ENCODE measurements around the gene MMD. TPM values are rescaled to one million over a fixed set of nuclear protein-coding genes. Genes with fewer than 3 reads are reported as not detected.
A peak's percentile ranks its signal among the peaks of the same experiment; 100 is the strongest.

MMD gene
- total and polyA plus RNA-seq, 2 of the 13 experiments (the other 11 are each of a cell fraction or from before 2014, with no cell fraction given), result 121 to 225 TPM

DNA sequence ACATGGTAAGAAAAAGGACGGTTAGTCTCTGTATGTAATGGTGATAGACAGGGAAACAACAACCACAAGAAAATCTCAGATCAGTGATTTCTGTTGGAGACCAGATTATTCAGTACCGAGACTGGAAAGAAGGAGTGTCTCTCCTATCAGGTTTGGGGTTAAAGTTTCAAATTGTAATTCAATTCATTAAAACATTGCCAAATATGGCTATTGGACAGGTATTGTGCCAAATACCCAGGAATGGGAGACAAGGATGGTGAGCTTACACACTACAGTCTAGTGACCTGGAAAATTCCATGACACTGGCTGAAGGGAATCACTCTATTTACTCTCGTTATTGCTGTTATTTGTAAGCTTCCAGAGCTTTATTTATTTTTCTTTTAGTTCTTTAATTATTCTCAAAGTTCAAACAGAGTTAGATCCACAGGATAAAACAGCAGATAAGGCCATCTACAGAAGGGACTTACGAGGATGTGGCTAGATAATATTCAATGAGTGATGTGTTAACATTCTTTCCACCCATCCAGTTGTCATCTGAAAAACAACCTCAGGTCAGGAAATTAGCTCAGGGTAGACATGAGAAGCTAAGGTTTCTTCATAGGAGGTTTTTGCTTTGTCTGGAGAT is 25.1 kb upstream of the MMD start (continued):
- TF ChIP-seq KMT2B (CRISPR knock-in tag; IDR thresholded peaks at IDR 0.05) (no peak), MBD4 (IDR thresholded peaks at IDR 0.05; ENCODE audit: borderline replicate concordance, low read length) (peak; percentile 94; the same call in 1 of the 2 replicates), DNMT1 (CRISPR knock-in tag; IDR thresholded peaks at IDR 0.05) (no peak), SRY (CRISPR knock-in tag; IDR thresholded peaks at IDR 0.05) (no peak), E2F1 (CRISPR knock-in tag; IDR thresholded peaks at IDR 0.05) (peak; percentile 47; the same call in 1 of the 2 replicates), NFRKB (IDR thresholded peaks at IDR 0.05) (no peak), RBAK (CRISPR knock-in tag; IDR thresholded peaks at IDR 0.05) (no peak), ZNF713 (CRISPR knock-in tag; IDR thresholded peaks at IDR 0.05) (no peak), ZFP36L2 (CRISPR knock-in tag; IDR thresholded peaks at IDR 0.05) (no peak), ZBTB3 (CRISPR knock-in tag; IDR thresholded peaks at IDR 0.05; ENCODE audit: borderline replicate concordance, low read depth) (0 out of 2 replicates have a peak, but pooled peaks have one; percentile 46), ZNF296 (CRISPR knock-in tag; conservative IDR thresholded peaks at IDR 0.05) (no peak), PCBP2 (optimal IDR thresholded peaks at IDR 0.05; ENCODE audit: low read depth, low read length, poor library complexity, severe bottlenecking) (no peak), MNT (IDR thresholded peaks at IDR 0.05) (no peak), ZNF160 (CRISPR knock-in tag; IDR thresholded peaks at IDR 0.05) (no peak)
- TF ChIP-seq, protein P1, sequence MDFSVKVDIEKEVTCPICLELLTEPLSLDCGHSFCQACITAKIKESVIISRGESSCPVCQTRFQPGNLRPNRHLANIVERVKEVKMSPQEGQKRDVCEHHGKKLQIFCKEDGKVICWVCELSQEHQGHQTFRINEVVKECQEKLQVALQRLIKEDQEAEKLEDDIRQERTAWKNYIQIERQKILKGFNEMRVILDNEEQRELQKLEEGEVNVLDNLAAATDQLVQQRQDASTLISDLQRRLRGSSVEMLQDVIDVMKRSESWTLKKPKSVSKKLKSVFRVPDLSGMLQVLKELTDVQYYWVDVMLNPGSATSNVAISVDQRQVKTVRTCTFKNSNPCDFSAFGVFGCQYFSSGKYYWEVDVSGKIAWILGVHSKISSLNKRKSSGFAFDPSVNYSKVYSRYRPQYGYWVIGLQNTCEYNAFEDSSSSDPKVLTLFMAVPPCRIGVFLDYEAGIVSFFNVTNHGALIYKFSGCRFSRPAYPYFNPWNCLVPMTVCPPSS (IDR thresholded peaks at IDR 0.05), result no peak
- TF ChIP-seq, protein P2, sequence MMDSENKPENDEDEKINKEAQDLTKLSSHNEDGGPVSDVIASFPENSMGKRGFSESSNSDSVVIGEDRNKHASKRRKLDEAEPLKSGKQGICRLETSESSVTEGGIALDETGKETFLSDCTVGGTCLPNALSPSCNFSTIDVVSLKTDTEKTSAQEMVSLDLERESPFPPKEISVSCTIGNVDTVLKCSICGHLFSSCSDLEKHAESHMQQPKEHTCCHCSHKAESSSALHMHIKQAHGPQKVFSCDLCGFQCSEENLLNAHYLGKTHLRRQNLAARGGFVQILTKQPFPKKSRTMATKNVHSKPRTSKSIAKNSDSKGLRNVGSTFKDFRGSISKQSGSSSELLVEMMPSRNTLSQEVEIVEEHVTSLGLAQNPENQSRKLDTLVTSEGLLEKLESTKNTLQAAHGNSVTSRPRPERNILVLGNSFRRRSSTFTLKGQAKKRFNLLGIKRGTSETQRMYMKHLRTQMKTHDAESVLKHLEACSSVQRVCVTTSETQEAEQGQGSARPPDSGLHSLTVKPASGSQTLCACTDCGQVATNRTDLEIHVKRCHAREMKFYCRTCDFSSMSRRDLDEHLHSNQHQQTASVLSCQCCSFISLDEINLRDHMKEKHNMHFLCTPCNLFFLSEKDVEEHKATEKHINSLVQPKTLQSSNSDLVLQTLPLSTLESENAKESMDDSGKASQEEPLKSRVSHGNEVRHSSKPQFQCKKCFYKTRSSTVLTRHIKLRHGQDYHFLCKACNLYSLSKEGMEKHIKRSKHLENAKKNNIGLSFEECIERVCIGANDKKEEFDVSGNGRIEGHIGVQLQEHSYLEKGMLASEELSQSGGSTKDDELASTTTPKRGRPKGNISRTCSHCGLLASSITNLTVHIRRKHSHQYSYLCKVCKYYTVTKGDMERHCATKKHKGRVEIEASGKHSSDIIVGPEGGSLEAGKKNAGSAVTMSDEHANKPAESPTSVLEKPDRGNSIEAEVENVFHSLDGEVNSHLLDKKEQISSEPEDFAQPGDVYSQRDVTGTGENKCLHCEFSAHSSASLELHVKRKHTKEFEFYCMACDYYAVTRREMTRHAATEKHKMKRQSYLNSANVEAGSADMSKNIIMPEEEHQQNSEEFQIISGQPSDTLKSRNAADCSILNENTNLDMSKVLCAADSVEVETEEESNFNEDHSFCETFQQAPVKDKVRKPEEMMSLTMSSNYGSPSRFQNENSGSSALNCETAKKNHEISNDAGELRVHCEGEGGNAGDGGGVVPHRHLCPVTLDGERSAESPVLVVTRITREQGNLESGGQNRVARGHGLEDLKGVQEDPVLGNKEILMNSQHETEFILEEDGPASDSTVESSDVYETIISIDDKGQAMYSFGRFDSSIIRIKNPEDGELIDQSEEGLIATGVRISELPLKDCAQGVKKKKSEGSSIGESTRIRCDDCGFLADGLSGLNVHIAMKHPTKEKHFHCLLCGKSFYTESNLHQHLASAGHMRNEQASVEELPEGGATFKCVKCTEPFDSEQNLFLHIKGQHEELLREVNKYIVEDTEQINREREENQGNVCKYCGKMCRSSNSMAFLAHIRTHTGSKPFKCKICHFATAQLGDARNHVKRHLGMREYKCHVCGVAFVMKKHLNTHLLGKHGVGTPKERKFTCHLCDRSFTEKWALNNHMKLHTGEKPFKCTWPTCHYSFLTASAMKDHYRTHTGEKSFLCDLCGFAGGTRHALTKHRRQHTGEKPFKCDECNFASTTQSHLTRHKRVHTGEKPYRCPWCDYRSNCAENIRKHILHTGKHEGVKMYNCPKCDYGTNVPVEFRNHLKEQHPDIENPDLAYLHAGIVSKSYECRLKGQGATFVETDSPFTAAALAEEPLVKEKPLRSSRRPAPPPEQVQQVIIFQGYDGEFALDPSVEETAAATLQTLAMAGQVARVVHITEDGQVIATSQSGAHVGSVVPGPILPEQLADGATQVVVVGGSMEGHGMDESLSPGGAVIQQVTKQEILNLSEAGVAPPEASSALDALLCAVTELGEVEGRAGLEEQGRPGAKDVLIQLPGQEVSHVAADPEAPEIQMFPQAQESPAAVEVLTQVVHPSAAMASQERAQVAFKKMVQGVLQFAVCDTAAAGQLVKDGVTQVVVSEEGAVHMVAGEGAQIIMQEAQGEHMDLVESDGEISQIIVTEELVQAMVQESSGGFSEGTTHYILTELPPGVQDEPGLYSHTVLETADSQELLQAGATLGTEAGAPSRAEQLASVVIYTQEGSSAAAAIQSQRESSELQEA (CRISPR knock-in tag; IDR thresholded peaks at IDR 0.05; ENCODE audit: not compliant biosample characterization), result no peak
- TF ChIP-seq, protein P3, sequence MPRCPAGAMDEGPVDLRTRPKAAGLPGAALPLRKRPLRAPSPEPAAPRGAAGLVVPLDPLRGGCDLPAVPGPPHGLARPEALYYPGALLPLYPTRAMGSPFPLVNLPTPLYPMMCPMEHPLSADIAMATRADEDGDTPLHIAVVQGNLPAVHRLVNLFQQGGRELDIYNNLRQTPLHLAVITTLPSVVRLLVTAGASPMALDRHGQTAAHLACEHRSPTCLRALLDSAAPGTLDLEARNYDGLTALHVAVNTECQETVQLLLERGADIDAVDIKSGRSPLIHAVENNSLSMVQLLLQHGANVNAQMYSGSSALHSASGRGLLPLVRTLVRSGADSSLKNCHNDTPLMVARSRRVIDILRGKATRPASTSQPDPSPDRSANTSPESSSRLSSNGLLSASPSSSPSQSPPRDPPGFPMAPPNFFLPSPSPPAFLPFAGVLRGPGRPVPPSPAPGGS (CRISPR knock-in tag; IDR thresholded peaks at IDR 0.05), result no peak
